Sigmoid colon (tissue), 4 donors: ENCODE measurements around the gene INSM2.

Experiments used
- EP300 ChIP-seq, 4 donors: sonication (generic); formaldehyde crosslinking; IDR thresholded peaks; one replicate each; pipeline ENCODE4 v1.6.1; 2017; ENCODE audit warnings: antibody characterized with exemption in 4 of 4
- POLR2A ChIP-seq, 2 donors: fragments of 450-650 bp; IDR thresholded peaks; one replicate each; pipeline ENCODE4 v1.6.1; 2016; ENCODE audit warnings: antibody characterized with exemption in 2 of 2, mild to moderate bottlenecking in 2 of 2, moderate library complexity in 2 of 2
- POLR2AphosphoS5 ChIP-seq, 4 donors: sonication (generic); formaldehyde crosslinking; IDR thresholded peaks; one replicate each; pipeline ENCODE4 v1.6.1; 2017; ENCODE audit warnings: antibody characterized with exemption in 4 of 4

DNA sequence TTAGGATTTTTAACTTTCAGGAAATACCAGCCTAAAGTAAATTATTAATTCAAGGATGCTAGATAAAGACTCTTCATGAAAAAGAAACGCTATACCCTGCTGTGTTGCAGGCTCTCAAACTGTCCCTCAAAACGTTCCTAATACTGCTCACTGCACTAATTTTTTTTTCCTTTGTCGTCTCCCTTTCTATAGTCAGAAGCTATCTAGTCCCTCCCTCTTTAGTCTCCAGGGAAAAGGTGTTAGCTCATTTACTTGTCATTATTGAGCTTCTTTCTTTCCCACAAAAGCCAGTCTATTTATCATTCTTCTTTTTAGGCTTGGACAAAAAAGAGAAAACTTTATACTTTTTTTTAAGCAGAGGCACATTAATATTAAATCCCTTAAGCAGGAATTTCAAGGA, 30.3 kb upstream of the INSM2 start:
- TF ChIP-seq POLR2A (IDR thresholded peaks at IDR 0.05) (no peak), POLR2AphosphoS5 (IDR thresholded peaks at IDR 0.05) (no peak), EP300 (IDR thresholded peaks at IDR 0.05) (no peak)
